ENCODE measurements around the gene DAD1. TPM values are rescaled to one million over a fixed set of nuclear protein-coding genes. Genes with fewer than 3 reads are reported as not detected.
A peak's percentile ranks its signal among the peaks of the same experiment; 100 is the strongest.
"Not testable (repeated sequence)": the region's sequence is repeated elsewhere in the genome, so short reads cannot be mapped to it uniquely, and the experiment has no call there.

Gene DAD1
- total RNA-seq, 1 experiment from 2014 or later, result 258 TPM

GRCh38 chr14:22588526-22589095, 413 bp downstream of the DAD1 start:
- H3K9me3 ChIP-seq (ENCODE audit: low read length), result no peaks in the 10 kb centered on the region
- peak overlapping the region; percentile 91 for H3K4me2 ChIP-seq (ENCODE audit: low read length)
- ChIA-PET CTCF (interaction anchor here (0.6 to 1.5 kb wide), 5 partner anchors 10 to 124 kb away, joined by 3 to 12 read pairs (median 5); no protein-coding TSS in a partner anchor), POLR2A (ENCODE audit: unreplicated experiment) (interaction anchor here (0.7 to 1.5 kb wide), 5 partner anchors 10 to 249 kb away, joined by 3 to 18 read pairs (median 3); partner anchors contain the start of gene ABHD4)
- TSS peak; percentile 79 for BruUV-seq (replicated peaks)
- DNase-seq (no peak), ATAC-seq (no peak)
- TF ChIP-seq EZH2 (IDR thresholded peaks at IDR 0.05; ENCODE audit: low read length, unreplicated experiment) (no peak), CTCF (conservative IDR thresholded peaks at IDR 0.05; ENCODE audit: low read depth, low read length) (no peak), EZH2phosphoT487 (IDR thresholded peaks at IDR 0.05; ENCODE audit: borderline replicate concordance, low read length) (no peak)
- H3K4me1 ChIP-seq (ENCODE audit: insufficient read depth, low read length), result peaks cover 25% of the 10 kb centered on the region
- no peaks in the 10 kb centered on the region for H3K36me3 ChIP-seq (ENCODE audit: low read depth, low read length)
- peaks cover 55% of the 10 kb centered on the region for H3K79me2 ChIP-seq (ENCODE audit: low read length)
- intact Hi-C loops (cut with micrococcal nuclease), result no loop called here
- H3K27ac ChIP-seq (ENCODE audit: low read length), result peak overlapping the region; percentile 48
- peak overlapping the region; percentile 89 for H3K9ac ChIP-seq (ENCODE audit: low read length)
- peak overlapping the region; percentile 66 for H2AFZ ChIP-seq (ENCODE audit: low read length)
- H3K9me2 ChIP-seq (replicated peaks; ENCODE audit: low read length), result no peaks in the 10 kb centered on the region
- H3K4me3 ChIP-seq (ENCODE audit: low read length), result peak overlapping the region; percentile 80
- no peaks in the 10 kb centered on the region for H3F3A ChIP-seq (ENCODE audit: low read length, unreplicated experiment)
- H4K20me1 ChIP-seq (ENCODE audit: low read length), result peaks cover 16% of the 10 kb centered on the region; the same call in 1 of the 2 replicates
- no peaks in the 10 kb centered on the region for H3K27me3 ChIP-seq (ENCODE audit: low read length)

GRCh38 chr14:22587677-22588422, 1.2 kb downstream of the DAD1 start:
- H3K9me2 ChIP-seq (replicated peaks; ENCODE audit: low read length); H3K36me3 ChIP-seq (ENCODE audit: low read depth, low read length); H3F3A ChIP-seq (ENCODE audit: low read length, unreplicated experiment); ATAC-seq; POLR2A ChIA-PET (ENCODE audit: unreplicated experiment); CTCF ChIA-PET; DNase-seq; H3K27me3 ChIP-seq (ENCODE audit: low read length); H3K9me3 ChIP-seq (ENCODE audit: low read length); intact Hi-C loops (cut with micrococcal nuclease); H3K27ac ChIP-seq (ENCODE audit: low read length); BruUV-seq (replicated peaks); H2AFZ ChIP-seq (ENCODE audit: low read length): not testable (repeated sequence)
- Histone ChIP-seq H3K4me3 (ENCODE audit: low read length) (peak overlapping the region; percentile 80), H3K4me2 (ENCODE audit: low read length) (peak overlapping the region; percentile 91), H3K79me2 (ENCODE audit: low read length) (peaks cover 62% of the 10 kb centered on the region), H3K4me1 (ENCODE audit: insufficient read depth, low read length) (peaks cover 25% of the 10 kb centered on the region), H4K20me1 (ENCODE audit: low read length) (peaks cover 16% of the 10 kb centered on the region; the same call in 1 of the 2 replicates), H3K9ac (ENCODE audit: low read length) (peak overlapping the region; percentile 89)

GRCh38 chr14:22587247-22587646, 1.8 kb downstream of the DAD1 start:
- Histone ChIP-seq H2AFZ (ENCODE audit: low read length) (no peak overlapping the region), H3K79me2 (ENCODE audit: low read length) (peaks cover 63% of the 10 kb centered on the region), H4K20me1 (ENCODE audit: low read length) (peaks cover 16% of the 10 kb centered on the region; the same call in 1 of the 2 replicates), H3K4me1 (ENCODE audit: insufficient read depth, low read length) (peaks cover 25% of the 10 kb centered on the region), H3K9me2 (replicated peaks; ENCODE audit: low read length) (no peaks in the 10 kb centered on the region), H3K9me3 (ENCODE audit: low read length) (no peaks in the 10 kb centered on the region), H3F3A (ENCODE audit: low read length, unreplicated experiment) (no peaks in the 10 kb centered on the region), H3K4me3 (ENCODE audit: low read length) (no peak overlapping the region; the same call in 1 of the 2 replicates), H3K27me3 (ENCODE audit: low read length) (no peaks in the 10 kb centered on the region), H3K4me2 (ENCODE audit: low read length) (peak overlapping the region; percentile 91), H3K27ac (ENCODE audit: low read length) (no peak overlapping the region), H3K9ac (ENCODE audit: low read length) (no peak overlapping the region), H3K36me3 (ENCODE audit: low read depth, low read length) (no peaks in the 10 kb centered on the region)
- no peak for ATAC-seq
- ChIA-PET POLR2A (ENCODE audit: unreplicated experiment) (no interaction called here), CTCF (no interaction called here)
- DNase-seq, result no peak
- no TSS peak for BruUV-seq (replicated peaks)
- TF ChIP-seq EZH2phosphoT487 (IDR thresholded peaks at IDR 0.05; ENCODE audit: borderline replicate concordance, low read length) (no peak), EZH2 (IDR thresholded peaks at IDR 0.05; ENCODE audit: low read length, unreplicated experiment) (no peak), CTCF (conservative IDR thresholded peaks at IDR 0.05; ENCODE audit: low read depth, low read length) (no peak)
- intact Hi-C loops (cut with micrococcal nuclease), result no loop called here
